NCI-H2196 (cell line): ENCODE measurements around the gene PAFAH1B1.

Experiments used
- DNase-seq: peaks from one replicate; lab custom pipeline; 2025; ENCODE audit not compliant: unreplicated experiment; lab: John Stamatoyannopoulos, UW

PAFAH1B1 gene

GRCh38 chr17:2713881-2714280 lies 120.4 kb downstream of the PAFAH1B1 start:
- no peak for DNase-seq

GRCh38 chr17:2716649-2717048 lies 123.2 kb downstream of the PAFAH1B1 start:
- no peak for DNase-seq

- no peak for DNase-seq
Observed at GRCh38 chr17:2718150-2718938, 124.9 kb downstream of the PAFAH1B1 start.

- DNase-seq, result no peak
Observed at GRCh38 chr17:2719861-2720260, 126.4 kb downstream of the PAFAH1B1 start.

- DNase-seq, result no peak
Observed at GRCh38 chr17:2721603-2722002, 128.1 kb downstream of the PAFAH1B1 start.

GRCh38 chr17:2722611-2723010 lies 129.2 kb downstream of the PAFAH1B1 start:
- DNase-seq, result no peak

GRCh38 chr17:2723505-2723996 lies 130.1 kb downstream of the PAFAH1B1 start:
- no peak for DNase-seq

GRCh38 chr17:2723997-2724783 lies 130.7 kb downstream of the PAFAH1B1 start:
- DNase-seq, result no peak

- no peak for DNase-seq
Observed at GRCh38 chr17:2724784-2725164, 131.3 kb downstream of the PAFAH1B1 start.

GRCh38 chr17:2730764-2731353 lies 137.4 kb downstream of the PAFAH1B1 start:
- no peak for DNase-seq

- DNase-seq, result no peak
Observed at GRCh38 chr17:2731807-2732206, 138.4 kb downstream of the PAFAH1B1 start.

GRCh38 chr17:2734939-2735338 lies 141.5 kb downstream of the PAFAH1B1 start:
- no peak for DNase-seq
